ENCODE data around the gene TMEM89.
A peak's percentile ranks its signal among the peaks of the same experiment; 100 is the strongest.

The TMEM89 gene

GRCh38 chr3:48609088-48610005, 12.2 kb downstream of the TMEM89 start, which contains the start of gene UQCRC1:
Gene UQCRC1, minus strand, starts transcription at chr3:48609646. Its CDS starts 26 bp downstream, at chr3:48609620.
- Histone ChIP-seq H3K36me3 (ENCODE audit: control insufficient read depth, low read length) (peaks cover 40% of the 10 kb centered on the region), H3F3A (ENCODE audit: control insufficient read depth, insufficient read depth) (peaks cover 2% of the 10 kb centered on the region; the same call in 1 of the 2 replicates), H3K27ac (ENCODE audit: low read depth, low read length) (peak within 1 kb of the TSS; percentile 50), H3K9me3 (ENCODE audit: control insufficient read depth, insufficient read depth, low read length) (no peaks in the 10 kb centered on the region), H3K27me3 (ENCODE audit: control insufficient read depth, low read length) (no peaks in the 10 kb centered on the region), H3K4me1 (ENCODE audit: control insufficient read depth, low read length) (peaks cover 14% of the 10 kb centered on the region), H3K79me2 (ENCODE audit: control insufficient read depth, low read length) (peaks cover 25% of the 10 kb centered on the region), H3K4me2 (ENCODE audit: low read length) (peak within 1 kb of the TSS; percentile 71), H3K4me3 (ENCODE audit: low read length) (peak within 1 kb of the TSS; percentile 86), H4K20me1 (ENCODE audit: control insufficient read depth, insufficient read depth, low read depth, low read length) (no peaks in the 10 kb centered on the region), H3K9me2 (replicated peaks; ENCODE audit: control insufficient read depth, low read length) (no peaks in the 10 kb centered on the region)
- no peak for TF ChIP-seq EZH2phosphoT487 (IDR thresholded peaks at IDR 0.05; ENCODE audit: borderline replicate concordance, low read length)
- peak; percentile 72 for TF ChIP-seq CTCF (IDR thresholded peaks at IDR 0.05; ENCODE audit: low read depth, low read length, poor library complexity, severe bottlenecking)

- Histone ChIP-seq H3K79me2 (ENCODE audit: control insufficient read depth, low read length) (peaks cover 25% of the 10 kb centered on the region), H3F3A (ENCODE audit: control insufficient read depth, insufficient read depth) (peaks cover 2% of the 10 kb centered on the region; the same call in 1 of the 2 replicates), H3K36me3 (ENCODE audit: control insufficient read depth, low read length) (peaks cover 59% of the 10 kb centered on the region), H3K4me2 (ENCODE audit: low read length) (no peak overlapping the region), H4K20me1 (ENCODE audit: control insufficient read depth, insufficient read depth, low read depth, low read length) (no peaks in the 10 kb centered on the region), H3K27me3 (ENCODE audit: control insufficient read depth, low read length) (no peaks in the 10 kb centered on the region), H3K4me1 (ENCODE audit: control insufficient read depth, low read length) (peaks cover 14% of the 10 kb centered on the region), H3K9me3 (ENCODE audit: control insufficient read depth, insufficient read depth, low read length) (no peaks in the 10 kb centered on the region), H3K27ac (ENCODE audit: low read depth, low read length) (no peak overlapping the region), H3K9me2 (replicated peaks; ENCODE audit: control insufficient read depth, low read length) (no peaks in the 10 kb centered on the region), H3K4me3 (ENCODE audit: low read length) (no peak overlapping the region)
- TF ChIP-seq EZH2phosphoT487 (IDR thresholded peaks at IDR 0.05; ENCODE audit: borderline replicate concordance, low read length) (no peak), CTCF (IDR thresholded peaks at IDR 0.05; ENCODE audit: low read depth, low read length, poor library complexity, severe bottlenecking) (no peak)
Observed at GRCh38 chr3:48607519-48607918, 14.1 kb downstream of the TMEM89 start.

GRCh38 chr3:48601622-48601994, 20.0 kb downstream of the TMEM89 start:
- H3K36me3 ChIP-seq (ENCODE audit: control insufficient read depth, low read length), result peaks cover 79% of the 10 kb centered on the region

More at GRCh38 chr3:48601622-48601994, 20.0 kb downstream of the TMEM89 start:
- no peaks in the 10 kb centered on the region for H3K4me1 ChIP-seq (ENCODE audit: control insufficient read depth, low read length)
- H3K4me2 ChIP-seq (ENCODE audit: low read length), result no peak overlapping the region
- no peaks in the 10 kb centered on the region for H3K9me3 ChIP-seq (ENCODE audit: control insufficient read depth, insufficient read depth, low read length)
- peaks cover 2% of the 10 kb centered on the region; the same call in 1 of the 2 replicates for H3F3A ChIP-seq (ENCODE audit: control insufficient read depth, insufficient read depth)
- no peak overlapping the region for H3K4me3 ChIP-seq (ENCODE audit: low read length)
- no peak overlapping the region for H3K27ac ChIP-seq (ENCODE audit: low read depth, low read length)
- H3K27me3 ChIP-seq (ENCODE audit: control insufficient read depth, low read length), result no peaks in the 10 kb centered on the region
- H3K9me2 ChIP-seq (replicated peaks; ENCODE audit: control insufficient read depth, low read length), result no peaks in the 10 kb centered on the region
- no peak for TF ChIP-seq CTCF (IDR thresholded peaks at IDR 0.05; ENCODE audit: low read depth, low read length, poor library complexity, severe bottlenecking)
- no peak for TF ChIP-seq EZH2phosphoT487 (IDR thresholded peaks at IDR 0.05; ENCODE audit: borderline replicate concordance, low read length)
- H3K79me2 ChIP-seq (ENCODE audit: control insufficient read depth, low read length), result no peaks in the 10 kb centered on the region
- peaks cover 6% of the 10 kb centered on the region; the same call in 1 of the 2 replicates for H4K20me1 ChIP-seq (ENCODE audit: control insufficient read depth, insufficient read depth, low read depth, low read length)
